Measurements from ENCODE around the gene MTCL1. TPM values are rescaled to one million over a fixed set of nuclear protein-coding genes. Genes with fewer than 3 reads are reported as not detected.

The MTCL1 gene
- total RNA-seq (1 to 10 TPM; 4.5 to 9.6 (median 7.3) TPM), polyA plus RNA-seq (1 to 10 TPM; 2.2 to 6.5 TPM)
- long read RNA-seq, donor 1, partial matches to known transcripts: 2 of 4 reads
- long read RNA-seq, donor 1, other reads (novel, unspliced or antisense): 0 of 4 reads
- long read RNA-seq, donor 2, partial matches to known transcripts: 0 of 4 reads
- long read RNA-seq, donor 2, other reads (novel, unspliced or antisense): 0 of 4 reads
- long read RNA-seq, donor 3, partial matches to known transcripts: 4 of 9 reads
- long read RNA-seq, donor 3, other reads (novel, unspliced or antisense): 5 of 9 reads

DNA sequence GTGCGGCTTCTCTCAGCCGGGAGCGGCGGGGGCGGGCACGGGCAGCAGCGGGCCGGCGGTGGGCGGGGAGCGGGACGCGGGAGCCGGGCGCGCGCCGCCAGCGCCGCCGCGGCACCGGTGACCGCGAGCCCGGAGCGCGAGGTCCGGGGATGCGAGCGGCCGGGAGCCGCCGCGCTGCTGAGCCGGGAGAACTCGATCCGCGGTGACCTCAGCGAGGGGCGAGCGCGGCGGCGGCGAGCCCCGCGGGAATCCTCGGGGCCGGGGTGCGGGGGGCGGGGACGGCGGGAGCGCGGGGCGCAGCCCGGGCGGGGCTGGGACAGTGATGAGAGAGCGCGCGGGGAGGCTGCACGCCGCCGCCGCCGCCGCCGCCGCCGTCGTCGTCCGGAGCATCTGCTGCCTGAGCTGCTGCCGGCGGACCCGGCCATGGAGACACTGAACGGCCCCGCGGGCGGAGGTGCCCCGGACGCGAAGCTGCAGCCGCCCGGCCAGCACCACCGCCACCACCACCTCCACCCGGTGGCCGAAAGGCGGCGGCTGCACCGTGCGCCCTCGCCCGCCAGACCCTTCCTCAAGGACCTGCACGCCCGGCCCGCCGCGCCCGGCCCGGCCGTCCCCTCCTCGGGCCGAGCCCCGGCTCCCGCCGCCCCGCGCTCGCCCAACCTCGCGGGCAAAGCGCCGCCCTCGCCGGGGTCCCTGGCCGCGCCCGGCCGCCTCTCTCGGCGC, at the start of gene MTCL1:
Gene MTCL1, plus strand, starts transcription at position 319 of the 723 bp plus-strand sequence. Its CDS starts 105 bp downstream, at position 424.
- WGBS, 3 donors: 0 to 1% (median 0%) methylated on average over 7 to 123 of the region's 123 CpGs
- no peaks in the 10 kb centered on the region for H3K9me3 ChIP-seq
- H3K4me3 ChIP-seq: peak within 1 kb of the TSS; percentile 55
- H3K4me1 ChIP-seq (ENCODE audit: insufficient read depth): peaks cover 4% of the 10 kb centered on the region
- H3K27me3 ChIP-seq: no peaks in the 10 kb centered on the region
- intact Hi-C loops (cut with DNase I): loop anchor here in 1 of 4 donors (10.0 kb wide), 1 partner anchor 49 kb away; no protein-coding TSS in a partner anchor
- peak within 1 kb of the TSS; percentile 84 to 85 for H3K27ac ChIP-seq
- TF ChIP-seq EP300 (IDR thresholded peaks at IDR 0.05): no peak
- no peak for TF ChIP-seq POLR2A (IDR thresholded peaks at IDR 0.05)
- TF ChIP-seq, protein P1, sequence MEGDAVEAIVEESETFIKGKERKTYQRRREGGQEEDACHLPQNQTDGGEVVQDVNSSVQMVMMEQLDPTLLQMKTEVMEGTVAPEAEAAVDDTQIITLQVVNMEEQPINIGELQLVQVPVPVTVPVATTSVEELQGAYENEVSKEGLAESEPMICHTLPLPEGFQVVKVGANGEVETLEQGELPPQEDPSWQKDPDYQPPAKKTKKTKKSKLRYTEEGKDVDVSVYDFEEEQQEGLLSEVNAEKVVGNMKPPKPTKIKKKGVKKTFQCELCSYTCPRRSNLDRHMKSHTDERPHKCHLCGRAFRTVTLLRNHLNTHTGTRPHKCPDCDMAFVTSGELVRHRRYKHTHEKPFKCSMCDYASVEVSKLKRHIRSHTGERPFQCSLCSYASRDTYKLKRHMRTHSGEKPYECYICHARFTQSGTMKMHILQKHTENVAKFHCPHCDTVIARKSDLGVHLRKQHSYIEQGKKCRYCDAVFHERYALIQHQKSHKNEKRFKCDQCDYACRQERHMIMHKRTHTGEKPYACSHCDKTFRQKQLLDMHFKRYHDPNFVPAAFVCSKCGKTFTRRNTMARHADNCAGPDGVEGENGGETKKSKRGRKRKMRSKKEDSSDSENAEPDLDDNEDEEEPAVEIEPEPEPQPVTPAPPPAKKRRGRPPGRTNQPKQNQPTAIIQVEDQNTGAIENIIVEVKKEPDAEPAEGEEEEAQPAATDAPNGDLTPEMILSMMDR (IDR thresholded peaks at IDR 0.05): no peak
- peak in 3 of 5 donors; percentile 32 to 62 (median 38) for DNase-seq
- H3K36me3 ChIP-seq: no peaks in the 10 kb centered on the region

DNA sequence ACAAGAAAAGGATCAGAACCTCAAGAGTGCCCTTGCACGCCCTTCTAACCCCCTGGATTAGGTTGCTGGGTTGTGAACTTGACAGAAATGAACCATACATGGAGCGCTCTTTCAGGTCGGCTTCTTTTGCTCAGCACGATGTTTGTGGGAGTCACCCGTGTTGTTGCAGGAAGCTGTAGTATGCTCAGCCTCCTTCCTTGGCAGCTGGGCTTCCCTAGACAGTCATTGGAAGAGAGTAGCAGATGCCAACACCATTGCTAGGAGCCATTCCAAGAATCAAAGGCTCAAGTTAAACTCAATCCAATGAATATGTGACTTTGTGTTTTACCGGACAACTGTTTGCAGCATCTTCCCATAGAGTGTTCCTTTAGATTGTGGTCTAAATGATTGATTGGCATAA, 49.1 kb upstream of the MTCL1 start:
- Histone ChIP-seq H3K4me3 (no peak overlapping the region), H3K36me3 (no peaks in the 10 kb centered on the region), H3K4me1 (ENCODE audit: insufficient read depth) (peaks cover 2% of the 10 kb centered on the region), H3K27ac (no peak overlapping the region), H3K27me3 (no peaks in the 10 kb centered on the region), H3K9me3 (no peaks in the 10 kb centered on the region)
- intact Hi-C loops (cut with DNase I): loop anchor here in 2 of 4 donors (5.0 to 10.0 kb wide), 2 partner anchors 329 to 331 kb away; no protein-coding TSS in a partner anchor
- no peak for TF ChIP-seq EP300 (IDR thresholded peaks at IDR 0.05)
- TF ChIP-seq, protein P1 (IDR thresholded peaks at IDR 0.05): no peak
- no peak for TF ChIP-seq POLR2A (IDR thresholded peaks at IDR 0.05)
- no peak for DNase-seq
- 50 to 58% (median 51%) methylated on average over 6 of the region's 6 CpGs for WGBS, 3 donors

DNA sequence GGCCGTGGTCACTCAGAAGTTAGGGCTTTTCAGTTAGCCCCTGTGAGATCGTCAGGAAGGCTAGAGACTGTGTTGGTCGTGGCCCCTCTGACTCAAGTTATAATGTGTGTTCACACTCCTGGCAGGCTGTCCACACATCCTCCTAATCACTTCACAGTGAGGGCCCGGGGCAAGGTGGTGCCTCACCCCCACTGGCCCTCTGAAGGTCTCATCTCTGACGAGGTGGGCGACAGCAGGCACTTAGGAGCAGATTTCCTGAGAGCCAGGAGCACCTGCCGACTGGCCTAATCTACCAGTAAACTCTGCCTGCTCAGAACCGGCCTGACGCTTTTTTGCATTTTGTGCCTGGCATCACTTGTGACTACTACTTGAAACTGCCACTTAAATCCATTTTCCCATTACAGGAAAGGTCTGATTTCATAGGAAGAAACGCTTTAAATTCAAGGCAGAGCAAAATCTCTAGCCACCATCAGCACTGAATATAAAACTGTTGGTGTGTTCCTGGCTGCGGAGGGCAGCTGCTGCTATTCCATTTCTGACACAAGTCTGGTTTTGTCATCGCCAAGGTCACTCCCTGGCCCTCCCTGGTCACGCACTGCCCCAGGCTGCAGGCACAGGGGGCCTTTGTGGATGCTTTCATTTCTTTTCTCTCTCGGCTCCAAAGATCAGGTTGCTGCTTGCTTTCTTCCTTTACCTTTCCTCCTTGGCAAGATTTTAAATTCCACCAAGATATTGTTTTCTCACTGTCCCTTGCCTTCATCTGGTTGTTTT, 48.1 kb upstream of the MTCL1 start:
- Histone ChIP-seq H3K27ac (no peak overlapping the region), H3K27me3 (no peaks in the 10 kb centered on the region), H3K36me3 (no peaks in the 10 kb centered on the region), H3K4me1 (ENCODE audit: insufficient read depth) (peaks cover 2% of the 10 kb centered on the region), H3K9me3 (no peaks in the 10 kb centered on the region), H3K4me3 (no peak overlapping the region)
- TF ChIP-seq, protein P1 (IDR thresholded peaks at IDR 0.05): no peak
- no peak for TF ChIP-seq EP300 (IDR thresholded peaks at IDR 0.05)
- no peak for TF ChIP-seq POLR2A (IDR thresholded peaks at IDR 0.05)
- intact Hi-C loops (cut with DNase I): loop anchor here in 2 of 4 donors (5.0 to 10.0 kb wide), 2 partner anchors 328 to 330 kb away; no protein-coding TSS in a partner anchor
- WGBS, 3 donors: 72 to 80% (median 78%) methylated on average over 13 to 14 of the region's 14 CpGs
- DNase-seq: no peak

DNA sequence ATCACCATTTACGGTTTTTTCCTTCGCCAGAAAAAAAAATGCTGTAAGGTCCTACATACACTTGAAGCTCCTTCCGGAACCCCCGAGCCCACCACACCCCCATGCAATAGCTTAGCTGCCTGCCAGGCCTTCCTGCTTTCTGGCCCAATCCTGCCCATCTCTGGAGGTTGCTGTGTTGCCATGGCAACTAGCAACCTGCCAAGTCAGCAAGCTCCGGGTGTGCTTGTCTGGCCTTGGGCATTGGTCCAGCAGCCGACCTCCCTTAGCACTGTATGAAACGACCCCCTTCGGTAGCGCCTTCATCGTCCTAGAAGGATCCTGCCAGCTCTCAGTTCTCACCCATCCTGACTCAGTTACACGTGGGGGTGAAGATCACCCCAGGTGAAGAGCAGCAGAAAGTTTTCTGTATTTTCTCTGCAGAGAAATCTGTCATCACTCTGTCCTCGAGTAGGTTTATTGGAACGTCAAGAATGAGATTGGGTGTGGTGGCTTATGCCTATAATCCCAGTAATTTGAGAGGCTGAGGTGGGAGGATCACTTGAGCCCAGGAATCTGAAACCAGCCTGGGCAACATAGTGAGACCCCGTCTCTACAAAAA, 47.4 kb upstream of the MTCL1 start:
- H3K27ac ChIP-seq: no peak overlapping the region
- H3K4me1 ChIP-seq (ENCODE audit: insufficient read depth): peaks cover 2% of the 10 kb centered on the region
- peak in 3 of 5 donors; percentile 32 to 67 (median 41) for DNase-seq
- TF ChIP-seq, protein P1 (IDR thresholded peaks at IDR 0.05): no peak
- TF ChIP-seq EP300 (IDR thresholded peaks at IDR 0.05) (no peak), POLR2A (IDR thresholded peaks at IDR 0.05) (no peak)
- H3K9me3 ChIP-seq: no peaks in the 10 kb centered on the region
- intact Hi-C loops (cut with DNase I): loop anchor here in 2 of 4 donors (5.0 to 10.0 kb wide), 2 partner anchors 327 to 329 kb away; no protein-coding TSS in a partner anchor
- no peaks in the 10 kb centered on the region for H3K36me3 ChIP-seq
- WGBS, 3 donors: 16 to 21% (median 18%) methylated on average over 14 of the region's 14 CpGs
- no peaks in the 10 kb centered on the region for H3K27me3 ChIP-seq
- no peak overlapping the region for H3K4me3 ChIP-seq

Measured in ovary (tissue), 10 donors.